AG20443 (cell line): ENCODE measurements around the gene GBA3.

ENCODE experiments used
- DNase-seq: peaks from one replicate; pipeline ENCODE4 v3.0.0; 2012; ENCODE audit warnings: low spot score, mixed read lengths

Gene GBA3

DNA sequence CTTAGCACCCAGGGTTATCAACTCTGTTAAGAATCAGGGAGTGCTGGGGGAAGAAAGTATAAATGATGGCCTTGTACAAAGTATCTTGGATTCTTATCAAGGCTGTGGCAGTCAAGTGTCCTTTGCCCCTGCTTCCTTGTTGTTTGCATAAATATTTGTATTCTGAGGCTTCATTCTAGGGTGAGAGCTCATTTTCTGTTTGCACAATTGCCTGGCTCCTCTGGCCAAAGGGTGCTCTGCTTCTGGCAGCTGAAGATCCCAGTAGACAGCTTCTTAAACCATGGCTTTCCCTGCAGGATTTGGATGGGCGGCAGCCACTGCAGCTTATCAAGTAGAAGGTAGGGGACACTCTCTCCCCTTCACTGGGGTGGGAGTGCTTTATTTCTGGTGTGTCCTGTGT lies at the start of gene GBA3:
TSS of gene GBA3 (plus strand) at position 202 of the 400 bp plus-strand sequence.
- no peak for DNase-seq

DNA sequence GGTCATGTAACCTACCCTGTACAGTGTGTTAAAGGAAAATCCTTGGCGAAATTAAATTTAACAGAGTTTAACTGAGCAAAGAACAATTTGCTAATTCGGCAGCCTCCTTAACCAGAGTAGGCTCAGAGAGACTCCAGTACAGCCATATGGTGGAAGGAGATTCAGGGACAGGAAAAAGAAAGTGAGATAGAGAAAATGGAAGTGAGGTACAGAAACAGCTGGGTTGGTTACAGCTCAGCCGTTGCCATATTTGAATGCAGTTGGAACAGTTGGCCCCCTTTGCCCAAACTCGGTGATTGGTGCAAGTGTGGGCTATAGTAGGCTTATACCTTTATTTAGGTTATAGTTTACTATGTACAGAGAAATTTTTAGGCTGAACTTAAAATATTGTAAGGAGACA lies 48.8 kb upstream of the GBA3 start:
- no peak for DNase-seq

DNA sequence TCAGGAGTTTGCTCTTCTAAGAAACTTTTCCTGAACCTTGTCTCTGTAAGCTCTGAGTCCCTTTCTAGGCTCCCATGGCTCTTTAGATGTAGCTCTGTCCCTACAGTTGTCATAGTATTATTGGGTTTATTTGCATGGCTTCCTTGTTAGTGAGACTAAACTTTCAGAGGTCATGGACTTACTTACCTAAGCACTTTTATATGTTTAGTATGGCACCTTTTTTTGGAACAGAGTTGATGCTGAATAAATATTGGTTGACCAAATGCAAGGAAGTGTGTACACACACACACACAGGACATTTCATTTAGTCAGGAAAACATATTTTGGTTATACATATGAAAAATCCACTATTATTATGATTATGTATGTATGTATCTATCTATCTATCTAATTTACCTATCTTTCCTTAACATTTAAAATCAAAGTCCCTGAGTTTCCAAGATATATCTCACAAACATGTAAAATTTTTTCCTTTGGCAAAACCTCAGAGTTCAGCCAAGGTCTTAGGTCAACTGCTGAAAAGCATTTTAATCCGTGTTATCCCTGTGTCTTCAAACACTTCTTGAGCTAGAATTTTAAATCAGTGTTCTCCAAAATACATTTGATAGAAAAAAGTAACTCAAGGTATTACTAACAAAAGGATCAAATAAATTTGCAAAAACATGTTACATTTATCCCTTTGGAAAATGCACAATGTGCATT lies 47.1 kb upstream of the GBA3 start:
- DNase-seq: no peak

DNA sequence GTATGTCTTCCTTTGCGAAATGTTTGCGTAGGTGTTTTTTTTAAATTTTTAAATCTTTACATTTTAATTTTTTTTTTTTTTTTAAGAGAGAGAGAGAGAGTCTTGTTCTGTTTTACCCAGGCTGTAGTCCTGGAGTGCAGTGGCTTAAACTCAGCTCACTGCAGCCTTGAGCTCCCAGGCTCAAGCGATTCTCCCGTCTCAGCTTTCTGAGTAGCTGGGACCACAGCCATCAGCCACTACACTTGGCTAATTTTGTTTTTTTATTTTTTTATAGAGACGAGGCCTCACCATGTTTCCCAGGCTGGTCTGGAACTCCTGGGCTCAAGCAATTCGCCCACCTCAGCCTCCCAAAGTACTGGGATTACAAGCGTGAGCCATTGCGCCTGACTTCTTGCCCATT lies 43.7 kb upstream of the GBA3 start:
- no peak for DNase-seq

DNA sequence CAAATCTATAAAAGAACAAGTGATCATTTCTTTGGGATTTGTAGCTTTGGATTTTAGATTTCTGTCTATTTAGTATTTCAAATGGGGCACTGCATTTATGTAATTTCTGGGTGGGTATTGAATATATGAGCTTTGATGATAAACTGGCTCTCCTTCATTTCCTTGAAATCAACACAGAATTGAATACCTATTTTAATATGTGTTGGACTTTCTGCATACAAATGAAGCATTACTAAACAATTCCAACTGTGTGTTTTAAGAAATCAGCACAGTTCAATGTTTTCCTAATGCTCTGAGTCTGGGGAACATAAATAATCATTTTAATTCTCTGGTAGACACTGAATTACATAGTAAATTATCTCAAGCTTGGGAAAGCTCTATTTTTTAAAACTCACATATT lies 42.0 kb upstream of the GBA3 start:
- DNase-seq: no peak

DNA sequence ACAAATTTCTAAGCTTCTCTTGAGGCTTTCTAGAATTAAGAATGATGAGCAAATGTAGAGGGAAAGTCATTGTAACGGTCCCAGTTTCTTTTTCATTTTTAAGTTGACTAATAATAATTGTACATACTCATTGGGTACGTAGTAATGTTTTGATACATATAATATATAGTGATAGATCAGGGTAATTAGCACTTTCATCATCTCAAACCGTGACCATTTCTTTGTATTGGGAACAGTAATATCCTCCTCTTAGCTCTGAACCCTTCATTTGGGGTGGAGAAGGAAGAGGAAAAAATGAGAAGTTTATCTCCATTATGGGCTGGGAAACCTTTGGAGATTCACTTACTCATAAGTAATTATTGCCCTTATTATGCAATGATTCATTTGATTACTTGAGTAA lies 39.0 kb upstream of the GBA3 start:
- DNase-seq: no peak

DNA sequence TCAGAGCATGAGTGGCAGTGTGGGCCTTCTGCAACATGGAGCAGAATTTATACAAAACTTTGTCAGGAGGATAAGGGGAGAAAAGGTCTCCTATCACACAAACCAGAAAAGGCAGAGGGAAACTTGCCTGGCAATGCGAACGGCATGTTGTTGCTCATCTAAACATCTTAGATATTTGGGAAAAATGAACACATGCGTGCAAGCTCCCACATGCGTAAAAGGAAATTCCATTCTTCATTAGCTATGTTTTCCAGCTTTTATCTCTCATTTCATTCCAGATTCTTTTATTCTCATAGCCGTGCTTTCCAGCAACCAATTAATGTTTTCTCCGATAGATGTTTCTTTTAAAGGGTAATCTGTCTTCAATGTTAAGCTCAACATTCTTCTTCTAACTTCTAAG lies 31.3 kb upstream of the GBA3 start:
- peak; percentile 67 for DNase-seq

DNA sequence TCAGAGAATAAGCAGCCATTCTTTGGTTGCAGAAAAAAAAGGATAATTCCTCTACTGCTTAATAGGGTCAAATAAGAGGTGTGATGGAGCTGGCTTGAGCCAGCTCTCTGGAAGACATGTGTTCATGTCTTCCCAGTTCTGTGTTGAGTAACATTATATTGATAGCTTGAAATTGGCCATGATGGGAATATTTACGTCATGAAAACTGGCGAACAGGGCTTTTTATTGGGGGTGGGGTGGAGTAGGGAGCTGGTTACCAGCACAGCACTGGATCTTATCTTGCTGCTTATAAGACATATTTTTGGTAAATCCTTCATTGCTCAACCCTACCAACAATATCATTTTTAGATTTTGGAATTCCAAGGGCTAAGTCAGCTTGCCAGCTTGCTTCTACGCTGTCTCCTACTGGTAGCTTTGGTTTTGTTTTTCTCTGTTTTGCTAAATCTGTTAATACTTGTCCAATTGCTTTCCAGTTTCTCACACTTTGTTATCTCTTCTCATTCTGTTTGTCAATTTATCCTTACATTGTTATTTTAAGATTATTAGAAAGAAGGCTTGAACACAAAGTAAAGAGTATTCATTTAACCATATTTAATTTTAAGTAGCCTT lies 25.3 kb upstream of the GBA3 start:
- DNase-seq: no peak

DNA sequence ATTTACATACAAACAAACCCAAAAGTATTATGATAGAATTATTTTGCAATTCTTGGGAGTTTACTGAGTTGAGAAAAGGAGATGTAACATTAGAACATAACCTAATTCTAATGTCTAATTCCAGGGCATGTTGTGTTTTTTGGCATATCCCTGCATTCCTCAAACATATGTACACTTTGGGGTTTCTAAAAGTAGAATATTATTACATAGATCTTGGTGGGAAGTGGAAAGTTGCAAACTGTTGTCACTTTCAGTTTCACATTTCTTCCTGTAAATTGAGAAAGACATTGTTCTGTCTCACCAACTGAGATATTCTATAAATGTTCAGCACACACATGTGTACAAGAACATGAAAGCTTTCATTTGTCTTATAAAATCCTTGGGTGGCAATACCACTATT lies 24.4 kb upstream of the GBA3 start:
- peak; percentile 16 for DNase-seq

DNA sequence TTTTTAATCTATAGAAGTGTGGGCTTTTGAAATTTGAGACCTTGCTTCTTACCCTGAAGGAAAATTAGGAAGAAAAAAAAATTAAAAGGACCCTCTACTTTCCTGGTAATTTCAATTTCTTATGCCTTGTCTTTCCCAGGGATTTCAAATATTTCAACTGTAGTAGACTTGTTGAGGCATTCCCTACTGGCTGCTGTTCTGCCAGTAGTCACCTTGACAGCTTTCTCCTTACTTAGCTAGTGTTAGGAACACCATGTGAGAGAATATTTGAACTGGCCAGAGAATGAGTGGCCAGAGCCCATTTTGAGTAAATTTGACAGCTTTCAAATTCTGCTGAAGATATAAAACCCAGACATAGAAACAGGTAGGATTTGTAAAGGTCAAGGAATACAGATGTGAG lies 24.0 kb upstream of the GBA3 start:
- DNase-seq: no peak

DNA sequence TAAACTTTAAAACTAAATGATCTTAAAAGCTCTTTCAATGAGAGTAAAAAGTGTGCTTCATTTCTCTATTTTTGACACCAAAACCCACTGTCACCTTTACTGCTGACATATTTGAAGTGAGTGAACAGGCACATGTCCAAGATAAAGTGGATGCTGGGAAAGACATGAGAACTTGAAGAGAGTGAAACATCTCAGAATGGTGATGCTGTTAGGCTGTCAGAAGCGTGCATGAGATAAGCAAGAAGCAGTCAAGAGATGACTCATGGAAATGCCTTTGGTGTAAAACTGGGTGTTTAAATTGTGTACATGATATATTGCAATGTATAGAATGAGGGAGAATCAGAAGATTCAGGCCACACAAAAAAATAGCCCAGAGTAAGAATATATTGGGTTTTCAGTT lies 21.8 kb upstream of the GBA3 start:
- no peak for DNase-seq

DNA sequence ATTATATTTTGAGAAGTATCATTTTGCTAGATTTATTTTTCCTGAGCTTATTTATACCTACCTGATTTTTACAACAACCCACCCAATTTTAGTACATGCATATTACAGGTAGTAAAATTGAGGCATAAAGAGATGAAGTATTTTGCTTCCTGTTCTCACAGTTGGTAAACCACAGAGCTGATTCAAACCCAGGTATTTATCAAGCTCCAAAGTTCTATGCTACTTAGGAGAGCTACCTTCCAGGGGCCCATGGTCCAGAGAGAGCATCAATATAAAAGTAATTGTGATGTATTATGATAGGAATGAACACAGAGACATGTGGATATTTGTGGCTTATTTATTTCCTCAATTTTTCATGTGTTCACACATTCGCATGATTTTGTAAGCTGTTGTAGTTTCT lies 20.2 kb upstream of the GBA3 start:
- DNase-seq: no peak

DNA sequence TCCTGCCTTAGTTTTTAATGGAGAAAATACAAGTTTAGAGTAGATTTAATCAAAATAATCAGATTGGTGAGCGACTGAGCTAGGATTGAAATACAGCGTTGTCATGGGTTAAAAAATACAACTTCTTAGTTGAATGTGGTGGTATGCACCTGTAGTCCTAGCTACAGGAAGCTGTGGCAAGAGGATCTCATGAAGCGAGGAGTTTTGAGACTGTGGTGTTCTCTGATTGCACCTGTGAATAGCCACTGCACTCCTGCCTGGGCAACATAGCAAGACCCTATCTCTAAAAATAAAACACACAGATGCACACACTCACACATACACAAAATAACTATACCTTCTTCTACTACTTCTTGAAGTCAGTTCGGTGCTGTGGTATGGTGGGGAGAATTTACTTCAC lies 19.8 kb upstream of the GBA3 start:
- no peak for DNase-seq

DNA sequence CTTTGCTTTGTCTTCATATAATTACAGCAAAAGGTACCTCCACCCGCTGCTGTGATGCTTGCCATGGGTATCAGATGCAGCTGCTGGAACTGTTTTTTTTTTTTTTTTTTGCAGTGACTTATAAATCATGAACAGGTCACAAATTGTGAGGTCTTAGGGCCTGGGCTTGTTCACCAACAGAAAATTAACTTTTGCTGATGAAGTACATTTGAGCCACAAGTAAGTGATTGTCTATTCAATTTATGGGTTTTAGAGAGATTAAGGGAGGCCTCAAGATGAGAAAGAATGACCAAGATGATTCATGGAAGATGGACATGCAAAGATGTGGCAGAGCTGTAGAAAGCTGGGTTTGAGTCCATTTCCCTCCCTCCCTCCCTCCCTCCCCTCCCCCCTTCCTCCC lies 18.0 kb upstream of the GBA3 start:
- no peak for DNase-seq

DNA sequence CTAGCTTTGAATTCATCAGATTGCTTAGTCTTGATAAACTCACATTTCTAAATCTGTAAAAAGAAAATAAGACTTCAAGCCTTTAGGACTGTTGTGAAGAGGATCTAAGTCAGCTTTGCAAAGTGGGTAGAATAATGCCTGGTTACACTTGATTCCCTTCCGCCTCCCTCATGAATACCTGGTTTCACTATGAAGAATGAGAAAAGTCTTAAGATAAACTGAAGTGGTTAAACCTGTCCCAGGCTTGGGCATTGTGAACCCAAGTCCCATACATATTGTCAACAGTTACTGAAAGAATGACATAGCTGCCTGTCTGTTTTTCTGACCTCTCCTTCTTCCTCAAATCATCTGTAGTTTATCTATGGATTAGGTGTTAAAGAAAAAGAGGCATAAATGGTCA lies 16.7 kb upstream of the GBA3 start:
- no peak for DNase-seq

DNA sequence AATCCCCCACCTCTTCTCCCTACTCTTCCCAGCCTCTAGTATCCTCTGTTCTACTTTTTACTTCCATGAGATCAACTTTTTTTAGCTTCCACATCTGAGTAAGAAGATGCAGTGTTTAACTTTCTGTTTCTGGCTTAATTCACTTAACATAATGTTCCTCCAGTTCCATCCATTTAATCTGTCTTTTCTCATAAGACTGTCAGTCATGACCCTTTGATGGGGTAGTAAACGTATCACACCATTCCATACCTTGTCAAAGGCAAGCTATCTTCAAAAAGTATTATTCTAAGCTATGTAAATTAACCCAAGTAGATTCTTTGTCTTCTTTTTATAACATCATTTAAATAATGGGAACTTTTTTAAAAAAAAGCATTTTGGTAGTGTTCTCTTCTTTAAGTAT lies 15.0 kb upstream of the GBA3 start:
- no peak for DNase-seq

DNA sequence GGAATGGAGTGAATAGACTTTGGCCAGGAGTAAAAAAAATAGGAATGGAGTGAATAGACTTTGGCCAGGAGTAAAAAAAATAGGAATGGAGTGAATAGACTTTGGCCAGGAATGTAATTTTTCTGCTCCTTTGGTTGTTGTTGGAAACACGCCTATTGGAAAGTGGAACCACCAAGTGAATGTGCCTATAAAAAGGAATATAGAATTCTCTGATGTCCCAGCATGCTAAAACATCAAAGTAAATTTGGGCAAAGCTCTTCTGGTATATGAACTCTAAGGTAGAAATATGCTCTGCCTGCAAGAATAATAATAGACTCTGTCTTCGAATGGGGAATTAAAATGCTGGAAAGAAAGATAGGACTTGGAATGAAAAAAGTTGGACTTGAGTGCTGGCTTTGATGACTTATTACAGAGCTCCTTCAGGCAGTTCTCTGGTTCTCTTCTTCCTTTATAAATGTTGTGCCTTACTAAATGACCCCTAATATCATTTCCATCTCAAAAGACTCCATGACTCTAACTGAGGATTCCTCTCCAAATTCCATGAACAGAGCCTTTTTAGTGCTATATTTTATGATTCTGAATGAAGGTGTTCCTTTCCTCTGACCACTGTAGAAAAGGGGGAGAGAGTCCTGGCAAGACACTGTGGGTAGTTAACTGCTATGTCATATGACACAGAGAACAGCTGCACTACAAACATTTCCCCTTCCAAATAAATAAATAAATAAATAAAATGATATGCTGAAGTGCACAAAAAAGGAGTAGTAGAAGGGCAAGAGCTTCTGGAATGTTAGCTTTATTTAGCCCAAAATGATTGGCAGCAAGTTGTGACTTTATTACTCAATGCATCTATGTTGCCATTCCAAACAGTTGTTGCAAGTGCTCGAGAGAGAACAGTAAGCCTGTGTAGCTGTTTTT lies 13.5 kb upstream of the GBA3 start:
- no peak for DNase-seq

DNA sequence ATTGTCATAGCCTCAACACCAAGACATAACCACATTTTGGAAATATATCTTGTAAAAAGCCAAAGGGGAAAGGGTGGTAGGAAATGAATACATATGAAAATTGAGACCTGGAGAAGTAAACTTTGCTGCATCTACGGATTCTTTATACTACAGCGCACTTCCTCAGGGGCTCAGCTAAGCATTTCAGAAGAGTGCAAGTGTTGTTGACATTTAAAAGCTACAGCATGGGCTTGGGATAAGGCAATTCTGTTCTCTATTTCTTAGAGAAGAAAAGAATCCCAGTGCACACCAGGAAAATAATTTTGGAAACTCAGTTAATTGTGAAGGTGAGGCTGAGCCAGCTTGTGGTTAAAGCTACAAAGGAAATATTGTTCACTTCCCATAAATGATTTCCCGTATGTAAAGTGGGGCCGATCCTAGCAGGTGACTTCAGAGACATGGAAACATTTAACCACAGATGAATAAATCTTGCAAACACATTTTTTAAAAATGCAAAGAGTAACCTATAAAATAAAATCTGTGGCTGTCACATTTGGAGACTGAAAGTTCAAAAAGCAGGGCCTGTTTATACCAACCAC lies 12.6 kb upstream of the GBA3 start:
- DNase-seq: no peak

DNA sequence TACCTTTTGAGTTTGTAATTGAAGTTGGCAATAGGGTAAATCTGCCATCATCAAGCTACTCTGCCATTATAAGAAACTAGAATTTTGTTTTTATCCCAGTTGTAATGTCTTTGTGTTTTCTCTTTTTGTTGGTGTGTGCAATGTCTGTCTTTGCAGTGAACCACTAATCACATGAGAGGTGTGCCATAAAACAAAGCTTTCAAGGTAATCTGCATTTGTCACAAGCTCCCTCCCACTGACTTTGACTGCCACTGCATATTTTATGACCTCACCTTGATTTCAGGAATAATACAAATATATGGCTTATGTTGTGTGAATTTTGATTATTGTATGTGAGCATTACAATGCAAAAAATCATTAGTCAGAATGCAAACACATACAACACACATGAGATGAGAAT lies 9.0 kb upstream of the GBA3 start:
- DNase-seq: no peak

DNA sequence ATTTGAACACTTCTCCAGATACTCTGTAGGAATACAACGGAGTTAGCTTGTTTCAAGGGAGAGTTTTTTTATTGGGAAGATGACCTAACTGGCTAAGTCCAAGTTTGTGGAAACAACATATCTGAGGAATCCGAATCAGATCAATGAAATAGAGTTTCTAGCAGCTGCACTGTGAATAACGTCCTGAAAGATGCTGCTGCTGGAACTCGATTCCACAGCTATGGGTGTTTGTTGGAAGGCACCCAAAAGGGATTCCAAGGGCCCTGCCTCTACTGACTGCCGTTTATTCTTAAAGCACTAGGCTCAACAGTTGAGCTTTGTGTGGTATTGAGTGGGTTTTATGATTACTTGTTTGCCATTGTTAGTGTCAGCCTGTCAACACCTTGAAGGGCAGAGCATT lies 6.6 kb upstream of the GBA3 start:
- DNase-seq: peak; percentile 69

DNA sequence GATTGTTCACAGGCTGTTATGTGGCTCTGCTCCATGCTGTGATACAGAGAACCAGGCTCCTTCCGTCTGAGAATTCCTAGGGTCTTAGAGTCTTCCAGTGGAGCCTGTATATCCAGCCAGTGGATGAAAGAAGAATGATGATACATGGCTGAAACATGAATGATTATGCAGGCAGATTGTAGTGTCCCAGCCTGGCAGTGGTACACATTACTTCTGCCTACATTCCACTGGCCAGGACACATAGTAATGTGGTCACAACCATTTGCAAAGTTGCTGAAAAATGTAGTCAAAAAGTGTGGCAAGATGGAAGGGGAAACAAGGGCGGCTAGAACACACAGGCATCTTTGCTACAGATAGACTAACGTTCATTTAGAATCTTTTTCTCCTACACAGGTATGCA lies 4.5 kb upstream of the GBA3 start:
- peak; percentile 40 for DNase-seq

DNA sequence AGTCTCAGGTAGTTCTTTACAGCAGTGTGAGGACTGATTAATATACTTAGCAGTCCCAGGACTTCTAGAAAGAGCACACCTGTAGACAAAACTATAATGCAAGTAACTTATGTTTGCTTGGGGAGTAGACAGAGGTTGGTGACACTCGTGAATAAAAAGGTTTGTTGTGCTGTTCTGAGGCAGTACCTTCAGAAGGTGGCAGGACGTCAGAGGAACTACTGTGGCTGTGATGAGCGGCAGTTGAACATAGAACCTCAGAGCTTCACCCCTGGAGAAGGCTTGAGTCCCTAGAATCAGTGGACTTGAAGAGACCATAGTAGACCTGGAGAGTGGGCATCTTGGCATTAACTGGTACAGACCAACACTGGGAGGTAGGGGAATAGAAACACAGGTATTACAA lies 3.3 kb upstream of the GBA3 start:
- DNase-seq: no peak

DNA sequence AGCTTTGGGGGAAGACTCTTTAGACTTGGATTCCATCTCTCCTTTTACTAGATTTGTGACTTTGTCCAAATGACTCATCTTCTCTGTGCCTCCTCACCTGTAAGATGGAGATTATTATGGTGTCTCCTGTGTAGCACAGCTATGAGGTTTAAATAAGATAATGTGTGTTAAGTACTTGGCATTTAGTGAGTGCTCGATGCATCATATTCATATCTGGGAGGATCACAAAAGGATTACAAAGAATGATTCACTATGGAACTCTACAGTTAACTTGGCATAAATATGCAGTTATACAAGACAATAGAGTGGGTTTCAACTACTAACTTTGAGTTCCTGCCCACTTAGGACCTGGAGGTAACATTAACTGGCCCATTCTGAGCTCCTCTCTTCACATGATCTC lies 2.3 kb downstream of the GBA3 start:
- DNase-seq: no peak
